BE2C (cell line): ENCODE results near the gene GSTK1. TPM values are rescaled to one million over a fixed set of nuclear protein-coding genes. Genes with fewer than 3 reads are reported as not detected.
A peak's percentile ranks its signal among the peaks of the same experiment; 100 is the strongest.
"Not testable (repeated sequence)": the region's sequence is repeated elsewhere in the genome, so short reads cannot be mapped to it uniquely, and the experiment has no call there.

Source experiments
- DNase-seq: peaks from one replicate; pipeline ENCODE4 v3.0.0-alpha.2; 2020
- H3K27me3 ChIP-seq: fragments of 250-450 bp; sonication (Bioruptor Pico); 2 replicates; pipeline ENCODE4 v1.5.1; 2020; ENCODE audit warnings: mild to moderate bottlenecking
- H3K36me3 ChIP-seq: fragments of 250-450 bp; sonication (Bioruptor Pico); 2 replicates; pipeline ENCODE4 v1.5.1; 2020; ENCODE audit warnings: mild to moderate bottlenecking
- H3K4me1 ChIP-seq: fragments of 250-450 bp; sonication (Bioruptor Pico); 2 replicates; pipeline ENCODE4 v1.5.1; 2020
- H3K4me3 ChIP-seq: 2 replicates; pipeline ENCODE4 v1.5.1; 2011; ENCODE audit warnings: low read depth, low read length
- H3K9me3 ChIP-seq: fragments of 250-450 bp; sonication (Bioruptor Pico); 2 replicates; pipeline ENCODE4 v1.5.1; 2020
- CTCF ChIP-seq: IDR thresholded peaks from 2 replicates; pipeline ENCODE4 v1.5.1; 2012; ENCODE audit warnings: mild to moderate bottlenecking, low read depth, low read length
- polyA plus RNA-seq: library from polyadenylated mRNA; unstranded; fragments of >200 nt; gene quantifications from one replicate; pipeline ENCODE4 v1.2.1, GENCODE V29; 2012; ENCODE audit warnings: low read depth, missing spikeins; ENCODE audit not compliant: insufficient read length, insufficient read depth

GSTK1 gene
- polyA plus RNA-seq, result 28.7 TPM

GRCh38 chr7:143263266-143264195 lies at the start of gene GSTK1:
Gene GSTK1, plus strand, starts transcription at chr7:143263441. Its CDS starts 73 bp downstream, at chr7:143263514.
- H3K4me1 ChIP-seq, result no peaks in the 10 kb centered on the region

DNA sequence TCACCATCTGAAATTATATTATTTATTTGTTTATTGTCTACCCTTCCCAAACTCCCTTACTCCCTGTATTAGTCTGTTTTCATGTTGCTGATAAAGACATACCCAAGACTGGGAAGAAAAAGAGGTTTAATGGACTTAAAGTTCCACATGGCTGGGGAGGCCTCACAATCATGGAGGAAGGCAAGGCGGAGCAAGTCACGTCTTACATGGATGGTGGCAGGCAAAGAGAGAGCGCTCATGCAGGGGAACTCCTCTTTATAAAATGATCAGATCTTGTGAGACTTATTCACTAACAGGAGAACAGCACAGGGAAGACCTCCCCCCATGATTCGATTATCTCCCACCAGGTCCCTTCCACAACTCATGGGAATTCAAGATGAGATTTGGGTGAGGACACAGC lies 49.8 kb upstream of the GSTK1 start:
- H3K36me3 ChIP-seq, H3K4me1 ChIP-seq, DNase-seq, H3K27me3 ChIP-seq, H3K9me3 ChIP-seq, H3K4me3 ChIP-seq: not testable (repeated sequence)

More at GRCh38 chr7:143263266-143264195, at the start of gene GSTK1:
- Histone ChIP-seq H3K36me3 (no peaks in the 10 kb centered on the region; the same call in 1 of the 2 replicates), H3K4me3 (peak within 1 kb of the TSS; percentile 85), H3K9me3 (no peaks in the 10 kb centered on the region), H3K27me3 (no peaks in the 10 kb centered on the region)
- no peak for TF ChIP-seq CTCF
- DNase-seq, result peak; percentile 77

GRCh38 chr7:143214789-143215679 lies 48.2 kb upstream of the GSTK1 start:
- no peaks in the 10 kb centered on the region for H3K36me3 ChIP-seq

DNA sequence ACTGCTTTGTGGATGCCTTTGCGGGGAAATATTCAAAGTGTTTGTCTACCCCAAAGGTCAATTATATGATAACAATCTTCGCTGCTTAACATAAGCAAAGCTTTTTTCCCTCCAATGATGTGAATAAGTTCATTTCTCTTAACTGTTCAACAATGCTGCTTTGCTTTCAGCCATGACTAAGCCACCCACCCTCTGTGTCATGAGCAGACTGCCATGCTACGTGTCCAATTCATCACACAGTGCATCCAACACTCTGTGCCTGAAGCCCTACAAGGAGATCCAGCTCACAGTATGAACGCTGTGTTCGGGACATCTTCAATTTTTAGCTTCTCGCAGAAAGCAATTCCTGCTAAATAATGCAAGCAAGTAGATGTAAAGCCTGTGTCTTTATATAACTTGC lies 47.1 kb upstream of the GSTK1 start:
- no peak for DNase-seq
- no peak for TF ChIP-seq CTCF

More at GRCh38 chr7:143214789-143215679, 48.2 kb upstream of the GSTK1 start:
- H3K9me3 ChIP-seq, result no peaks in the 10 kb centered on the region
- H3K4me1 ChIP-seq, result no peaks in the 10 kb centered on the region
- H3K27me3 ChIP-seq, result no peaks in the 10 kb centered on the region; the same call in 1 of the 2 replicates
- peak; percentile 100 for TF ChIP-seq CTCF
- peak; percentile 61 for DNase-seq
- H3K4me3 ChIP-seq, result no peak overlapping the region

GRCh38 chr7:143216686-143217085 lies 46.6 kb upstream of the GSTK1 start:
- no peak for DNase-seq
- Histone ChIP-seq H3K27me3 (no peaks in the 10 kb centered on the region; the same call in 1 of the 2 replicates), H3K9me3 (no peaks in the 10 kb centered on the region), H3K4me1 (no peaks in the 10 kb centered on the region), H3K4me3 (no peak overlapping the region), H3K36me3 (no peaks in the 10 kb centered on the region)
- no peak for TF ChIP-seq CTCF

More for the DNA sequence above, 47.1 kb upstream of the GSTK1 start:
- no peaks in the 10 kb centered on the region; the same call in 1 of the 2 replicates for H3K27me3 ChIP-seq
- H3K4me1 ChIP-seq, result no peaks in the 10 kb centered on the region
- no peak overlapping the region for H3K4me3 ChIP-seq
- no peaks in the 10 kb centered on the region for H3K9me3 ChIP-seq
- H3K36me3 ChIP-seq, result no peaks in the 10 kb centered on the region

- H3K9me3 ChIP-seq, result no peaks in the 10 kb centered on the region
- H3K4me1 ChIP-seq, result no peaks in the 10 kb centered on the region
- H3K27me3 ChIP-seq, result peaks cover 2% of the 10 kb centered on the region; the same call in 1 of the 2 replicates
- no peaks in the 10 kb centered on the region for H3K36me3 ChIP-seq
- no peak for DNase-seq
- no peak for TF ChIP-seq CTCF
- H3K4me3 ChIP-seq, result no peak overlapping the region
These were observed 45.4 kb upstream of the GSTK1 start for GRCh38 chr7:143217806-143218205.
